HEK293 (cell line): ENCODE data around the gene CA12.

ENCODE experiments used
- CTCF ChIP-seq: fragments of 450-650 bp; formaldehyde crosslinking; IDR thresholded peaks from 2 replicates; pipeline ENCODE4 v1.5.1; 2016; ENCODE audit warnings: missing biosample characterization, missing genetic modification characterization
- GLIS1 ChIP-seq: fragments of 450-650 bp; formaldehyde crosslinking; IDR thresholded peaks from 2 replicates; pipeline ENCODE4 v1.5.1; 2016; ENCODE audit warnings: missing biosample characterization, missing genetic modification characterization
- SCRT2 ChIP-seq: fragments of 450-650 bp; formaldehyde crosslinking; IDR thresholded peaks from 2 replicates; pipeline ENCODE4 v1.5.1; 2016; ENCODE audit warnings: missing biosample characterization, missing genetic modification characterization
- SP2 ChIP-seq: fragments of 450-650 bp; formaldehyde crosslinking; IDR thresholded peaks from 2 replicates; pipeline ENCODE4 v1.5.1; 2016; ENCODE audit warnings: missing biosample characterization, missing genetic modification characterization
- TRIM28 ChIP-seq: IDR thresholded peaks from 2 replicates; pipeline ENCODE4 v1.6.1; 2011; ENCODE audit warnings: low read length, control low read depth, borderline replicate concordance
- YY1 ChIP-seq: fragments of 450-650 bp; formaldehyde crosslinking; IDR thresholded peaks from 2 replicates; pipeline ENCODE4 v1.5.1; 2018; ENCODE audit warnings: missing biosample characterization, missing genetic modification characterization
- YY2 ChIP-seq: fragments of 450-650 bp; formaldehyde crosslinking; IDR thresholded peaks from 2 replicates; pipeline ENCODE4 v1.5.1; 2016; ENCODE audit warnings: missing biosample characterization, missing genetic modification characterization
- ZBTB7A ChIP-seq: fragments of 450-650 bp; formaldehyde crosslinking; IDR thresholded peaks from 2 replicates; pipeline ENCODE4 v1.5.1; 2016; ENCODE audit warnings: low read depth, missing biosample characterization, missing genetic modification characterization
- ZIC2 ChIP-seq: fragments of 450-650 bp; formaldehyde crosslinking; IDR thresholded peaks from 2 replicates; pipeline ENCODE4 v1.5.1; 2016; ENCODE audit warnings: missing biosample characterization, missing genetic modification characterization
- ZNF140 ChIP-seq: fragments of 450-650 bp; formaldehyde crosslinking; IDR thresholded peaks from 2 replicates; pipeline ENCODE4 v1.5.1; 2016; ENCODE audit warnings: missing biosample characterization, missing genetic modification characterization
- ZNF530 ChIP-seq: fragments of 450-650 bp; formaldehyde crosslinking; IDR thresholded peaks from 2 replicates; pipeline ENCODE4 v1.5.1; 2016; ENCODE audit warnings: low read depth, missing biosample characterization, missing genetic modification characterization
- ZNF639 ChIP-seq: fragments of 450-650 bp; formaldehyde crosslinking; IDR thresholded peaks from 2 replicates; pipeline ENCODE4 v1.5.1; 2016; ENCODE audit warnings: missing biosample characterization, missing genetic modification characterization
- ZNF658 ChIP-seq: fragments of 450-650 bp; formaldehyde crosslinking; IDR thresholded peaks from 2 replicates; pipeline ENCODE4; 2016; ENCODE audit warnings: missing biosample characterization, missing genetic modification characterization
- ZNF768 ChIP-seq: fragments of 450-650 bp; formaldehyde crosslinking; IDR thresholded peaks from 2 replicates; pipeline ENCODE4 v1.5.1; 2018; ENCODE audit warnings: missing biosample characterization, mild to moderate bottlenecking, missing genetic modification characterization

- TF ChIP-seq ZNF530 (tag by site-specific recombination) (no peak), CTCF (tag by site-specific recombination) (no peak), ZIC2 (no peak), YY1 (no peak), ZNF658 (no peak), ZNF140 (tag by site-specific recombination) (no peak), YY2 (no peak), TRIM28 (no peak), ZBTB7A (tag by site-specific recombination) (no peak), SCRT2 (tag by site-specific recombination) (no peak), ZNF768 (no peak), SP2 (tag by site-specific recombination) (no peak), ZNF639 (no peak), GLIS1 (tag by site-specific recombination) (no peak)
Observed at GRCh38 chr15:63417721-63418120, 36.1 kb upstream of the CA12 start.
